Astrocyte (in vitro differentiated cells and primary cell): ENCODE data around the gene ADAM30. TPM values are rescaled to one million over a fixed set of nuclear protein-coding genes. Genes with fewer than 3 reads are reported as not detected.

ENCODE experiments used
- DNase-seq: peaks from one replicate; pipeline ENCODE4 v3.0.0-alpha.2; 2010; ENCODE audit warnings: low read depth
- FAIRE-seq: peaks from 2 replicates; lab custom pipeline; 2011; peaks lifted over from hg19 to GRCh38; lab: Jason Lieb, UNC
- H2AFZ ChIP-seq: 2 replicates; pipeline ENCODE4 v1.6.0; 2012; ENCODE audit warnings: low read depth, low read length, inconsistent platforms
- H3K27ac ChIP-seq: 2 replicates; pipeline ENCODE4 v1.5.1; 2011; ENCODE audit warnings: low read depth, low read length, inconsistent platforms
- H3K27me3 ChIP-seq: 2 replicates; pipeline ENCODE4 v1.6.0; 2011; ENCODE audit warnings: low read length, inconsistent platforms; ENCODE audit not compliant: insufficient read depth
- H3K36me3 ChIP-seq: 2 replicates; pipeline ENCODE4 v1.5.1; 2011; ENCODE audit warnings: low read length, inconsistent platforms; ENCODE audit not compliant: insufficient read depth
- H3K4me1 ChIP-seq: 2 replicates; pipeline ENCODE4 v1.5.1; 2011; ENCODE audit warnings: low read length, inconsistent platforms; ENCODE audit not compliant: insufficient read depth
- H3K4me2 ChIP-seq: 2 replicates; pipeline ENCODE4 v1.6.0; 2012; ENCODE audit warnings: low read length, inconsistent platforms
- H3K4me3 ChIP-seq: 2 replicates; pipeline ENCODE4 v1.5.1; 2011; ENCODE audit warnings: low read depth, mild to moderate bottlenecking, low read length, inconsistent platforms; ENCODE audit not compliant: insufficient read depth
- H3K79me2 ChIP-seq: 2 replicates; pipeline ENCODE4 v1.6.0; 2012; ENCODE audit warnings: mild to moderate bottlenecking, low read length, inconsistent platforms; ENCODE audit not compliant: insufficient read depth
- H3K9ac ChIP-seq: 2 replicates; pipeline ENCODE4 v1.6.0; 2012; ENCODE audit warnings: mild to moderate bottlenecking, low read length, inconsistent platforms
- H3K9me3 ChIP-seq: 2 replicates; pipeline ENCODE4 v1.5.1; 2012; ENCODE audit warnings: low read depth, mild to moderate bottlenecking, low read length, inconsistent platforms; ENCODE audit not compliant: insufficient read depth
- H4K20me1 ChIP-seq: 2 replicates; pipeline ENCODE4 v1.6.0; 2012; ENCODE audit warnings: low read length, inconsistent platforms; ENCODE audit not compliant: insufficient read depth
- H3K27ac Mint-ChIP-seq: one replicate; pipeline ENCODE4 v1.8.0; 2021; ENCODE audit warnings: mild to moderate bottlenecking, mixed read lengths; ENCODE audit not compliant: unreplicated experiment
- H3K27me3 Mint-ChIP-seq: one replicate; pipeline ENCODE4 v1.8.0; 2021; ENCODE audit warnings: low read depth, mixed read lengths; ENCODE audit not compliant: unreplicated experiment
- H3K36me3 Mint-ChIP-seq: one replicate; pipeline ENCODE4 v1.8.0; 2021; ENCODE audit warnings: low read depth, mixed read lengths; ENCODE audit not compliant: unreplicated experiment
- H3K4me1 Mint-ChIP-seq: one replicate; pipeline ENCODE4 v1.8.0; 2021; ENCODE audit warnings: low read depth, mixed read lengths; ENCODE audit not compliant: unreplicated experiment
- H3K4me3 Mint-ChIP-seq: one replicate; pipeline ENCODE4 v1.8.0; 2021; ENCODE audit warnings: mild to moderate bottlenecking, moderate library complexity, mixed read lengths; ENCODE audit not compliant: unreplicated experiment
- H3K9me3 Mint-ChIP-seq: one replicate; pipeline ENCODE4 v1.8.0; 2021; ENCODE audit warnings: mild to moderate bottlenecking, mixed read lengths; ENCODE audit not compliant: unreplicated experiment
- EZH2 ChIP-seq: IDR thresholded peaks from 2 replicates; pipeline ENCODE4 v1.6.1; 2012; ENCODE audit warnings: mild to moderate bottlenecking, low read length, inconsistent platforms; ENCODE audit not compliant: insufficient read depth
- total RNA-seq: library from RNA; stranded (reverse); gene quantifications from 2 replicates; pipeline ENCODE4 v1.2.1, GENCODE V29; 2021
- TF ChIP-seq, protein P1 (sequence below): IDR thresholded peaks from 2 replicates; pipeline ENCODE4 v1.5.1; 2011; ENCODE audit warnings: low read depth, mild to moderate bottlenecking, inconsistent platforms, low read length, moderate library complexity; ENCODE audit not compliant: insufficient read depth

Gene ADAM30
- total RNA-seq, 1 donor from 2014 or later, result not detected

DNA sequence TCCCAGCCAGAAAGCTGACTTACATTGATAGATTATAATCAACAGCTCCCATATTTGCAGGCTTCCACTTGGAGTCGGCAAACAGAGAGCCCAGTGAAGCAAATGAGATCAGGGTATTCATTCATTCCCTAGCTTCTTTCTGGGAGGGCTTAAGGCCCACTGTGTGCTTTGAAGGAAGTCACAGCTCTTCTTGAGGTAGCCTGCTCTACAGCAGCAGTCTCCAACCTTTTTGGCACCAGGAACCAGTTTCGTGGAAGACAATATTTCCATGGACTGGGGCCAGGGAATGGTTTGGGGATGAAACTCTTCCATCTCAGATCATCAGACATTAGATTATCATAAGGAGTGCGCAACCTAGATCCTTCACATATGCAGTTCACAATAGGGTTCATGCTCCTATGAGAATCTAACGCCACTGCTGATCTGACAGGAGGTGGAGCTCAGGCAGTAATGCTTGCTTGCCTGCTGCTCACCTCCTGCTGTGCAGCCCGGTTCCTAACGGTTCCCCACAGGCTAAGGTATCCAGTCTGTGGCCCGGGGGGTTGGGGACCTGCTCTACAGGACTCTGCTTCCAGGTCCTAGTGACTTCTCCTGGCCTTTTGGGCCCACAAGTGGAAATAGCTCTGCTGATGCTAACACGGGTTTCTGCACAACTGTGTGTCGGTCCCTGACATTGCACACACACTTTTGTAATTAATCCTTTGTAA lies 13.7 kb upstream of the ADAM30 start:
- Mint-ChIP-seq H3K4me1 (peaks cover 15% of the 10 kb centered on the region), H3K4me3 (no peak overlapping the region), H3K36me3 (peaks cover 52% of the 10 kb centered on the region), H3K27me3 (no peaks in the 10 kb centered on the region), H3K27ac (no peak overlapping the region), H3K9me3 (peaks cover 11% of the 10 kb centered on the region)
- H3K9ac ChIP-seq, result no peak overlapping the region
- no peaks in the 10 kb centered on the region for H3K9me3 ChIP-seq
- no peaks in the 10 kb centered on the region for H3K27me3 ChIP-seq
- no peak overlapping the region for H3K4me2 ChIP-seq
- FAIRE-seq (no peak), DNase-seq (no peak)
- H3K36me3 ChIP-seq, result peaks cover 17% of the 10 kb centered on the region
- no peaks in the 10 kb centered on the region for H3K4me1 ChIP-seq
- peaks cover 20% of the 10 kb centered on the region for H4K20me1 ChIP-seq
- no peak overlapping the region for H2AFZ ChIP-seq
- no peaks in the 10 kb centered on the region for H3K79me2 ChIP-seq
- H3K4me3 ChIP-seq, result no peak overlapping the region
- TF ChIP-seq EZH2, result no peak
- TF ChIP-seq, protein P1, sequence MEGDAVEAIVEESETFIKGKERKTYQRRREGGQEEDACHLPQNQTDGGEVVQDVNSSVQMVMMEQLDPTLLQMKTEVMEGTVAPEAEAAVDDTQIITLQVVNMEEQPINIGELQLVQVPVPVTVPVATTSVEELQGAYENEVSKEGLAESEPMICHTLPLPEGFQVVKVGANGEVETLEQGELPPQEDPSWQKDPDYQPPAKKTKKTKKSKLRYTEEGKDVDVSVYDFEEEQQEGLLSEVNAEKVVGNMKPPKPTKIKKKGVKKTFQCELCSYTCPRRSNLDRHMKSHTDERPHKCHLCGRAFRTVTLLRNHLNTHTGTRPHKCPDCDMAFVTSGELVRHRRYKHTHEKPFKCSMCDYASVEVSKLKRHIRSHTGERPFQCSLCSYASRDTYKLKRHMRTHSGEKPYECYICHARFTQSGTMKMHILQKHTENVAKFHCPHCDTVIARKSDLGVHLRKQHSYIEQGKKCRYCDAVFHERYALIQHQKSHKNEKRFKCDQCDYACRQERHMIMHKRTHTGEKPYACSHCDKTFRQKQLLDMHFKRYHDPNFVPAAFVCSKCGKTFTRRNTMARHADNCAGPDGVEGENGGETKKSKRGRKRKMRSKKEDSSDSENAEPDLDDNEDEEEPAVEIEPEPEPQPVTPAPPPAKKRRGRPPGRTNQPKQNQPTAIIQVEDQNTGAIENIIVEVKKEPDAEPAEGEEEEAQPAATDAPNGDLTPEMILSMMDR, result no peak
- no peak overlapping the region for H3K27ac ChIP-seq

GRCh38 chr1:119908661-119909060 lies 12.3 kb upstream of the ADAM30 start:
- H3K27me3 ChIP-seq, result no peaks in the 10 kb centered on the region
- H3K9me3 ChIP-seq, result no peaks in the 10 kb centered on the region
- H3K4me3 ChIP-seq, result no peak overlapping the region
- H3K27ac ChIP-seq, result no peak overlapping the region
- Mint-ChIP-seq H3K9me3 (peaks cover 11% of the 10 kb centered on the region), H3K27ac (no peak overlapping the region), H3K4me1 (peaks cover 5% of the 10 kb centered on the region), H3K4me3 (no peak overlapping the region), H3K36me3 (peaks cover 40% of the 10 kb centered on the region), H3K27me3 (peaks cover 1% of the 10 kb centered on the region)
- no peak overlapping the region for H3K4me2 ChIP-seq
- DNase-seq (no peak), FAIRE-seq (no peak)
- H3K36me3 ChIP-seq, result peaks cover 3% of the 10 kb centered on the region
- no peak overlapping the region for H2AFZ ChIP-seq
- no peaks in the 10 kb centered on the region for H3K4me1 ChIP-seq
- no peak for TF ChIP-seq EZH2
- TF ChIP-seq, protein P1, result no peak
- no peak overlapping the region for H3K9ac ChIP-seq
- peaks cover 10% of the 10 kb centered on the region for H4K20me1 ChIP-seq
- H3K79me2 ChIP-seq, result no peaks in the 10 kb centered on the region

GRCh38 chr1:119906927-119907652 lies 10.8 kb upstream of the ADAM30 start:
- DNase-seq (no peak), FAIRE-seq (no peak)
- Histone ChIP-seq H3K27me3 (no peaks in the 10 kb centered on the region), H3K79me2 (no peaks in the 10 kb centered on the region), H3K27ac (no peak overlapping the region), H3K4me1 (no peaks in the 10 kb centered on the region), H3K36me3 (no peaks in the 10 kb centered on the region), H3K4me3 (no peak overlapping the region), H3K9me3 (no peaks in the 10 kb centered on the region), H3K4me2 (no peak overlapping the region), H2AFZ (no peak overlapping the region), H3K9ac (no peak overlapping the region), H4K20me1 (peaks cover 7% of the 10 kb centered on the region)
- peaks cover 6% of the 10 kb centered on the region for H3K27me3 Mint-ChIP-seq
- peaks cover 14% of the 10 kb centered on the region for H3K9me3 Mint-ChIP-seq
- H3K36me3 Mint-ChIP-seq, result peaks cover 28% of the 10 kb centered on the region
- no peak for TF ChIP-seq EZH2
- TF ChIP-seq, protein P1, result no peak
- H3K4me3 Mint-ChIP-seq, result no peak overlapping the region
- no peaks in the 10 kb centered on the region for H3K4me1 Mint-ChIP-seq
- no peak overlapping the region for H3K27ac Mint-ChIP-seq
